ENCODE data around the gene CORO2A.

The CORO2A gene

DNA sequence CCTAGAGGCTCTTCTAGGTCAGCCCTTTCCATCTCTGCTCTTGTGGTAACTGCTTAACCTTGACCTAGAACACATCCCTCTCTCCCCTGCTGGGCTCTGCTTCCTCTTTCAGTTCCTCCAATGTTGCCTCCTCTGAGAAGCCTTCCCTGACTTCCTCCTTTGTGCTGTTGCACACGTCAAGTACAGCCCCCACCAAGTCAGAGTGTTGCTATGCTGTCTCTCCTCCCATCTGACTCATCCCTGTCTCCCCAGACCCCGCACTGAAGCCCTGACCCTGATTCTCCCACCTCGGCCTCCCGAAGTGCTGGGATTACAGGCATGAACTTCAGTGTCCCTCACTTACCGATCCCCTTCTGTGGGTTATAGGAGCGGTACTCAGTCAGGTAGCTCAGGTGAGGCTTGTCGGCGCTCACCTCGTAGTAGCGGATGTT lies 63.0 kb downstream of the CORO2A start:
- Histone ChIP-seq H3K9me3 (ENCODE audit: control insufficient read depth, insufficient read depth, low read length) (no peaks in the 10 kb centered on the region), H3F3A (ENCODE audit: control insufficient read depth, insufficient read depth) (no peaks in the 10 kb centered on the region), H3K4me2 (ENCODE audit: low read length) (peak overlapping the region; percentile 41), H3K9me2 (replicated peaks; ENCODE audit: control insufficient read depth, low read length) (no peaks in the 10 kb centered on the region), H3K27ac (ENCODE audit: low read depth, low read length) (no peak overlapping the region), H3K4me3 (ENCODE audit: low read length) (no peak overlapping the region), H3K27me3 (ENCODE audit: control insufficient read depth, low read length) (no peaks in the 10 kb centered on the region; the same call in 1 of the 2 replicates), H3K4me1 (ENCODE audit: control insufficient read depth, low read length) (peaks cover 25% of the 10 kb centered on the region), H3K79me2 (ENCODE audit: control insufficient read depth, low read length) (no peaks in the 10 kb centered on the region), H3K36me3 (ENCODE audit: control insufficient read depth, low read length) (no peaks in the 10 kb centered on the region), H4K20me1 (ENCODE audit: control insufficient read depth, insufficient read depth, low read depth, low read length) (no peaks in the 10 kb centered on the region)
- no peak for TF ChIP-seq EZH2phosphoT487 (IDR thresholded peaks at IDR 0.05; ENCODE audit: borderline replicate concordance, low read length)
- TF ChIP-seq, protein P1, sequence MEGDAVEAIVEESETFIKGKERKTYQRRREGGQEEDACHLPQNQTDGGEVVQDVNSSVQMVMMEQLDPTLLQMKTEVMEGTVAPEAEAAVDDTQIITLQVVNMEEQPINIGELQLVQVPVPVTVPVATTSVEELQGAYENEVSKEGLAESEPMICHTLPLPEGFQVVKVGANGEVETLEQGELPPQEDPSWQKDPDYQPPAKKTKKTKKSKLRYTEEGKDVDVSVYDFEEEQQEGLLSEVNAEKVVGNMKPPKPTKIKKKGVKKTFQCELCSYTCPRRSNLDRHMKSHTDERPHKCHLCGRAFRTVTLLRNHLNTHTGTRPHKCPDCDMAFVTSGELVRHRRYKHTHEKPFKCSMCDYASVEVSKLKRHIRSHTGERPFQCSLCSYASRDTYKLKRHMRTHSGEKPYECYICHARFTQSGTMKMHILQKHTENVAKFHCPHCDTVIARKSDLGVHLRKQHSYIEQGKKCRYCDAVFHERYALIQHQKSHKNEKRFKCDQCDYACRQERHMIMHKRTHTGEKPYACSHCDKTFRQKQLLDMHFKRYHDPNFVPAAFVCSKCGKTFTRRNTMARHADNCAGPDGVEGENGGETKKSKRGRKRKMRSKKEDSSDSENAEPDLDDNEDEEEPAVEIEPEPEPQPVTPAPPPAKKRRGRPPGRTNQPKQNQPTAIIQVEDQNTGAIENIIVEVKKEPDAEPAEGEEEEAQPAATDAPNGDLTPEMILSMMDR (IDR thresholded peaks at IDR 0.05; ENCODE audit: low read depth, low read length, poor library complexity, severe bottlenecking), result no peak

DNA sequence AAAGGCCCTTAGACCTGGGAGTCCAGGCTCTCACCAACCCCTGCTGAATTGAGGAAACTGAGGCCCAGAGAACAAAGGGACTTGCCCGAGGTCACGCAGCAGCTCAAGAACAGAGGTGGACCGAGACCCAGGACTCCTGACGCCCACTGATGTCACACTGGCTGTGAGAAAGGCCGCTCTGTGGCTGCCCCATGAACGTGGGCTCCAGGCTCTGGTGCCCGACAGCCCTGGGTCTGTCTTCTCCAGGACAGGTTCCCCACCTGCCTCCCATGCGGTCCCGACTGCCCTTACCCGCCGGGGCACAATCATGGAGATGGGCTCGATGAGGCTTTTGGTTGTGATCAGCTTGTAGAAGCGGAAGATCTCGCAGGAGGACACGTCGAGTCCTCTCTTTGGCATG lies 64.1 kb downstream of the CORO2A start:
- H3K9me2 ChIP-seq (replicated peaks; ENCODE audit: control insufficient read depth, low read length), result no peaks in the 10 kb centered on the region

DNA sequence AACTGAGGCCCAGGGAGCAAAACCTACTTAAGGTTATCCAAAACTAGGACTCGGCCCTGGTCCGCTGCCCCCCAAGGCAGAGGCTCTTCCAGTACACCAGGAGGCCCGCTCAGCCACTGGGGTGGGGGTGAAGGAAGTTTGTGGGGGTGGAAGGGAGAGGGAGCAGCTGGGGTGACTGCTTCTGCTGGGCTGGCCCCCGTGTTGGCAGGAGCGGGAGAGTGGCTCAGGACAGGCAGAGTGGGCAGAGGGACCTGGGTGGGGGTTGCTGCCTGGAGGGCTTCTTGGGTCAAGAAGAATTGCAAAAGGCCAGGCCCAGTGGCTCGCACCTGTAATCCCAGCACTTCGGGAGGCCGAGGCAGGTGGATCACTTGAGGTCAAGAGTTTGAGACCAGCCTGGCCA lies 65.2 kb downstream of the CORO2A start:
- Histone ChIP-seq H3F3A (ENCODE audit: control insufficient read depth, insufficient read depth) (no peaks in the 10 kb centered on the region), H3K9me3 (ENCODE audit: control insufficient read depth, insufficient read depth, low read length) (no peaks in the 10 kb centered on the region), H4K20me1 (ENCODE audit: control insufficient read depth, insufficient read depth, low read depth, low read length) (no peaks in the 10 kb centered on the region), H3K27me3 (ENCODE audit: control insufficient read depth, low read length) (no peaks in the 10 kb centered on the region; the same call in 1 of the 2 replicates), H3K4me3 (ENCODE audit: low read length) (no peak overlapping the region), H3K4me1 (ENCODE audit: control insufficient read depth, low read length) (peaks cover 28% of the 10 kb centered on the region), H3K36me3 (ENCODE audit: control insufficient read depth, low read length) (no peaks in the 10 kb centered on the region), H3K9me2 (replicated peaks; ENCODE audit: control insufficient read depth, low read length) (no peaks in the 10 kb centered on the region), H3K27ac (ENCODE audit: low read depth, low read length) (no peak overlapping the region), H3K79me2 (ENCODE audit: control insufficient read depth, low read length) (no peaks in the 10 kb centered on the region), H3K4me2 (ENCODE audit: low read length) (no peak overlapping the region)
- TF ChIP-seq EZH2phosphoT487 (IDR thresholded peaks at IDR 0.05; ENCODE audit: borderline replicate concordance, low read length), result no peak
- TF ChIP-seq, protein P1 (IDR thresholded peaks at IDR 0.05; ENCODE audit: low read depth, low read length, poor library complexity, severe bottlenecking), result no peak

More for the DNA sequence above, 64.1 kb downstream of the CORO2A start:
- no peak overlapping the region for H3K4me2 ChIP-seq (ENCODE audit: low read length)
- no peaks in the 10 kb centered on the region for H3K36me3 ChIP-seq (ENCODE audit: control insufficient read depth, low read length)
- H3K27ac ChIP-seq (ENCODE audit: low read depth, low read length), result no peak overlapping the region
- no peak overlapping the region for H3K4me3 ChIP-seq (ENCODE audit: low read length)
- TF ChIP-seq EZH2phosphoT487 (IDR thresholded peaks at IDR 0.05; ENCODE audit: borderline replicate concordance, low read length), result no peak
- TF ChIP-seq, protein P1 (IDR thresholded peaks at IDR 0.05; ENCODE audit: low read depth, low read length, poor library complexity, severe bottlenecking), result no peak
- H3K9me3 ChIP-seq (ENCODE audit: control insufficient read depth, insufficient read depth, low read length), result no peaks in the 10 kb centered on the region
- H3K79me2 ChIP-seq (ENCODE audit: control insufficient read depth, low read length), result no peaks in the 10 kb centered on the region
- H4K20me1 ChIP-seq (ENCODE audit: control insufficient read depth, insufficient read depth, low read depth, low read length), result no peaks in the 10 kb centered on the region
- H3K4me1 ChIP-seq (ENCODE audit: control insufficient read depth, low read length), result peaks cover 23% of the 10 kb centered on the region
- no peaks in the 10 kb centered on the region for H3F3A ChIP-seq (ENCODE audit: control insufficient read depth, insufficient read depth)
- H3K27me3 ChIP-seq (ENCODE audit: control insufficient read depth, low read length), result no peaks in the 10 kb centered on the region; the same call in 1 of the 2 replicates
